ENCODE results near the gene PGM1. TPM values are rescaled to one million over a fixed set of nuclear protein-coding genes. Genes with fewer than 3 reads are reported as not detected.

PGM1 gene
- total RNA-seq, 3 donors from 2014 or later (not counting 1 experiment from before 2014, with no cell fraction given) = 23.5 to 31.4 (median 23.7) TPM

DNA sequence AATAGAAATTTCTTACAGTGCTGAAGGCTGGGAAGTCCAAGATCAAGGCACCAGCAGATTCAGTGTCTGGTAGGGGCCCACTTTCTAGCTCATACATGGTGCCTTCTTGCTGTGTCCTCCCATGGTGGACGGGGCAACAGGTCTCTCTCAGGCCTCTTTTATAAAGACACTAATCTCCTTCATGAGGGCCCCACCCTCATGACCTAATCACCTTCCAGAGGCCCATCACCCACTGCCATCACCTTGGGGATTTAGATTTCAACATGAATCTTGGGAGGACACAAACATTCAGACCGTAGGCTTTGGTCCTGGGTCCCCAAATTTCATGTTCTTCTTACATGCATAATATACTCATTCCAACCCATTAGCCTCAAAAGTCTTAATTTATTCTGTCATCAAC is 71.5 kb downstream of the PGM1 start:
- no peaks in the 10 kb centered on the region for H3K36me3 Mint-ChIP-seq

DNA sequence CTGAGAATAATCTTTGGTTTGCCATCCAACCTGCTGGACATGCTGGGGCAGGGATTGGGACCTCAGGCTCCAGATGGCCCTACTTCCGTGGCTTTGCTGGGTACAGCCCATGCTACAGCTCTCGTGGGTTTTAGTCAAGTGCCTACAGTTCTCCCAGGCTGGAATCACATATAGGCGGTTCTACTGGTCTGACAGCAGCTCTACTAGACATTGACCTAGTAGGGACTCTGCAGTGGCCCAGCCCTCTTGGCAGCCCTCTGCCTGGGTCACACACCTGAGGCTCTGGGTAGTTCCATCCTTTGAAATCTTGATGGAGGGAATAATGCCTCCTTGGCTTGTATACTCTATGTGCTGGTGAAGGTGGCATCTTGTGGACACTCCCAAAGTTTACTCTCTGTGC is 72.2 kb downstream of the PGM1 start:
- WGBS (ENCODE audit: insufficient coverage) = 92% methylated on average over 3 of the region's 3 CpGs
- DNase-seq = no peak
- no peak overlapping the region for H3K4me3 ChIP-seq (ENCODE audit: low read length)

More for the DNA sequence above, 71.5 kb downstream of the PGM1 start:
- Mint-ChIP-seq H3K9me3 (no peaks in the 10 kb centered on the region), H3K27ac (no peak overlapping the region), H3K4me1 (peaks cover 0 to 19% of the 10 kb centered on the region in 2 donors), H3K4me3 (no peak overlapping the region), H3K27me3 (ENCODE audit: low read depth in 2 of 2) (no peaks in the 10 kb centered on the region)
- ATAC-seq = no peak
- H3K4me1 ChIP-seq (ENCODE audit: control insufficient read depth, insufficient read depth, low read length) = no peaks in the 10 kb centered on the region
- peaks cover 2% of the 10 kb centered on the region for H3K36me3 ChIP-seq (ENCODE audit: control insufficient read depth, insufficient read depth, low read length)
- no peak overlapping the region for H3K4me3 ChIP-seq (ENCODE audit: low read length)
- no peaks in the 10 kb centered on the region for H3K27me3 ChIP-seq (ENCODE audit: control insufficient read depth, insufficient read depth, low read length)
- intact Hi-C loops (cut with micrococcal nuclease) = no loop called here
- TF ChIP-seq, protein P1, sequence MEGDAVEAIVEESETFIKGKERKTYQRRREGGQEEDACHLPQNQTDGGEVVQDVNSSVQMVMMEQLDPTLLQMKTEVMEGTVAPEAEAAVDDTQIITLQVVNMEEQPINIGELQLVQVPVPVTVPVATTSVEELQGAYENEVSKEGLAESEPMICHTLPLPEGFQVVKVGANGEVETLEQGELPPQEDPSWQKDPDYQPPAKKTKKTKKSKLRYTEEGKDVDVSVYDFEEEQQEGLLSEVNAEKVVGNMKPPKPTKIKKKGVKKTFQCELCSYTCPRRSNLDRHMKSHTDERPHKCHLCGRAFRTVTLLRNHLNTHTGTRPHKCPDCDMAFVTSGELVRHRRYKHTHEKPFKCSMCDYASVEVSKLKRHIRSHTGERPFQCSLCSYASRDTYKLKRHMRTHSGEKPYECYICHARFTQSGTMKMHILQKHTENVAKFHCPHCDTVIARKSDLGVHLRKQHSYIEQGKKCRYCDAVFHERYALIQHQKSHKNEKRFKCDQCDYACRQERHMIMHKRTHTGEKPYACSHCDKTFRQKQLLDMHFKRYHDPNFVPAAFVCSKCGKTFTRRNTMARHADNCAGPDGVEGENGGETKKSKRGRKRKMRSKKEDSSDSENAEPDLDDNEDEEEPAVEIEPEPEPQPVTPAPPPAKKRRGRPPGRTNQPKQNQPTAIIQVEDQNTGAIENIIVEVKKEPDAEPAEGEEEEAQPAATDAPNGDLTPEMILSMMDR (IDR thresholded peaks at IDR 0.05) = no peak
- H3K27ac ChIP-seq (ENCODE audit: low read length) = no peak overlapping the region
- no peak for DNase-seq
- 100% methylated on average over 2 of the region's 2 CpGs for WGBS (ENCODE audit: insufficient coverage)
- no peaks in the 10 kb centered on the region for H3K9me3 ChIP-seq (ENCODE audit: control insufficient read depth, insufficient read depth, low read length)

DNA sequence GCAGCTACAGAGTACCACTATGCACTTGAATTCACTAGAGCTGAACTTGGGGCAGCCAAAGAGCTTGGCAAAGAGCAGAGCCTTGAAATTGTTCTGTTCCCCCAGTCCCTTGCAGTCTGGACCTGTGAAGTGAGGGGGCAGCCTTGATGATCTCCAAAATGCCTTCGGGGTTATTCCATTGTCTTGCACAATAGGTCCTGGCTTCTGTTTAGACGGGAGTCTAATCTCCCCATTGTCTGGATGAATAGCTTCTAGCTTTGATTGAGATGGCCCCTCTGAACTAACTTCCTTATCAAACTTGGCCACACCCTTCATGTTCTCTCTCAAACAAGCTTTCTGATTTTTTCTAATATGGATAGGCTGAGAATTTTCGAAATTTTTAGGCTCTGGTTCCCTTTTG is 72.6 kb downstream of the PGM1 start:
- no peaks in the 10 kb centered on the region for H3K27me3 ChIP-seq (ENCODE audit: control insufficient read depth, insufficient read depth, low read length)
- Mint-ChIP-seq H3K9me3 (no peaks in the 10 kb centered on the region), H3K4me3 (no peak overlapping the region), H3K4me1 (peaks cover 0 to 19% of the 10 kb centered on the region in 2 donors), H3K27me3 (ENCODE audit: low read depth in 2 of 2) (no peaks in the 10 kb centered on the region), H3K27ac (no peak overlapping the region), H3K36me3 (no peaks in the 10 kb centered on the region)
- no peak overlapping the region for H3K4me3 ChIP-seq (ENCODE audit: low read length)
- H3K27ac ChIP-seq (ENCODE audit: low read length) = no peak overlapping the region
- TF ChIP-seq, protein P1 (IDR thresholded peaks at IDR 0.05) = no peak
- no peaks in the 10 kb centered on the region for H3K4me1 ChIP-seq (ENCODE audit: control insufficient read depth, insufficient read depth, low read length)
- no peak for DNase-seq
- peaks cover 2% of the 10 kb centered on the region for H3K36me3 ChIP-seq (ENCODE audit: control insufficient read depth, insufficient read depth, low read length)
- 86% methylated on average over 3 of the region's 3 CpGs for WGBS (ENCODE audit: insufficient coverage)
- intact Hi-C loops (cut with micrococcal nuclease) = no loop called here
- no peaks in the 10 kb centered on the region for H3K9me3 ChIP-seq (ENCODE audit: control insufficient read depth, insufficient read depth, low read length)
- ATAC-seq = no peak

More for the DNA sequence above, 72.2 kb downstream of the PGM1 start:
- Mint-ChIP-seq H3K4me3 (no peak overlapping the region), H3K9me3 (no peaks in the 10 kb centered on the region), H3K36me3 (no peaks in the 10 kb centered on the region), H3K4me1 (peaks cover 0 to 19% of the 10 kb centered on the region in 2 donors), H3K27ac (no peak overlapping the region), H3K27me3 (ENCODE audit: low read depth in 2 of 2) (no peaks in the 10 kb centered on the region)
- no peaks in the 10 kb centered on the region for H3K4me1 ChIP-seq (ENCODE audit: control insufficient read depth, insufficient read depth, low read length)
- ATAC-seq = no peak
- H3K27ac ChIP-seq (ENCODE audit: low read length) = no peak overlapping the region
- H3K36me3 ChIP-seq (ENCODE audit: control insufficient read depth, insufficient read depth, low read length) = peaks cover 2% of the 10 kb centered on the region
- TF ChIP-seq, protein P1 (IDR thresholded peaks at IDR 0.05) = no peak
- H3K9me3 ChIP-seq (ENCODE audit: control insufficient read depth, insufficient read depth, low read length) = no peaks in the 10 kb centered on the region
- no peaks in the 10 kb centered on the region for H3K27me3 ChIP-seq (ENCODE audit: control insufficient read depth, insufficient read depth, low read length)
- intact Hi-C loops (cut with micrococcal nuclease) = no loop called here

DNA sequence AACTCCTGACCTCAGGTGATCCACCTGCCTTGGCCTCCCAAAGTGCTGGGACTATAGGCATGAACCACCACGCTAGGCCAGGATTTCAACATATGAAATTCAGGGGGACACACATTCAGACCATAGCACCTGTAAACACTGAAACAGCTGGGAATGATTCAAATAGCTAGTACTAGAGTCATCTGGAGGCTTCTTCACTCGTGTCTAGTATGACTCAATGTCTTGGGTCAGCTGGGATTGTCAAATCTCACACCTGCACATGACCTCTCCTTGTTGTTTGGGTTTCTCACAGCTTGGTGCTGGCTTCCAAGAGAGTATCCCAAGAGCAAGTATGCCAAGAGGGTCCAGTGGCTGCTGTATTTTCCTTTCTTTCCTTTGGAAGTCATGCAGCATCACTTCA is 75.1 kb downstream of the PGM1 start:
- TF ChIP-seq, protein P1 (IDR thresholded peaks at IDR 0.05) = no peak
- intact Hi-C loops (cut with micrococcal nuclease) = no loop called here

More for the DNA sequence above, 75.1 kb downstream of the PGM1 start:
- Mint-ChIP-seq H3K27ac (no peak overlapping the region), H3K4me3 (no peak overlapping the region), H3K4me1 (peaks cover 0 to 2% of the 10 kb centered on the region in 2 donors), H3K36me3 (no peaks in the 10 kb centered on the region), H3K27me3 (ENCODE audit: low read depth in 2 of 2) (no peaks in the 10 kb centered on the region), H3K9me3 (no peaks in the 10 kb centered on the region)
- ATAC-seq (no peak), DNase-seq (no peak)
- WGBS (ENCODE audit: insufficient coverage) = 83% methylated on average over 2 of the region's 2 CpGs
- H3K36me3 ChIP-seq (ENCODE audit: control insufficient read depth, insufficient read depth, low read length) = no peaks in the 10 kb centered on the region
- H3K27me3 ChIP-seq (ENCODE audit: control insufficient read depth, insufficient read depth, low read length) = no peaks in the 10 kb centered on the region
- no peaks in the 10 kb centered on the region for H3K9me3 ChIP-seq (ENCODE audit: control insufficient read depth, insufficient read depth, low read length)
- no peak overlapping the region for H3K27ac ChIP-seq (ENCODE audit: low read length)
- no peak overlapping the region for H3K4me3 ChIP-seq (ENCODE audit: low read length)
- no peaks in the 10 kb centered on the region for H3K4me1 ChIP-seq (ENCODE audit: control insufficient read depth, insufficient read depth, low read length)
